Keratinocyte (primary cell): Measurements from ENCODE around the gene FOXS1. TPM values are rescaled to one million over a fixed set of nuclear protein-coding genes. Genes with fewer than 3 reads are reported as not detected.

Experiments used
- DNase-seq: peaks from one replicate; pipeline ENCODE4 v3.0.0-alpha.2; 2011; ENCODE audit warnings: low read depth, missing footprints, low spot score
- FAIRE-seq: peaks from 2 replicates; lab custom pipeline; 2011; peaks lifted over from hg19 to GRCh38; lab: Jason Lieb, UNC
- H2AFZ ChIP-seq: 2 replicates; pipeline ENCODE4 v1.6.0; 2012; ENCODE audit warnings: low read length, control low read depth, inconsistent platforms; ENCODE audit not compliant: control insufficient read depth
- H3K27ac ChIP-seq: 2 replicates; pipeline ENCODE4 v1.5.1; 2011; ENCODE audit warnings: low read length; ENCODE audit not compliant: control insufficient read depth, insufficient read depth
- H3K27me3 ChIP-seq: 3 replicates; pipeline ENCODE4 v1.6.0; 2011; ENCODE audit warnings: low read length; ENCODE audit not compliant: control insufficient read depth, insufficient read depth; ENCODE audit errors: extremely low read depth
- H3K36me3 ChIP-seq, 2 experiments: 2 replicates in 1 of 2; 3 replicates in 1 of 2; pipeline ENCODE4 v1.5.1; 2011; ENCODE audit warnings: low read length in 2 of 2, mild to moderate bottlenecking in 1 of 2; ENCODE audit not compliant: control insufficient read depth in 2 of 2, insufficient read depth in 2 of 2; ENCODE audit errors: extremely low read depth in 1 of 2
- H3K4me1 ChIP-seq: 3 replicates; pipeline ENCODE4 v1.5.1; 2011; ENCODE audit warnings: low read length; ENCODE audit not compliant: control insufficient read depth, insufficient read depth; ENCODE audit errors: extremely low read depth
- H3K4me2 ChIP-seq: 3 replicates; pipeline ENCODE4 v1.6.0; 2011; ENCODE audit warnings: low read depth, low read length; ENCODE audit not compliant: control insufficient read depth, insufficient read depth; ENCODE audit errors: extremely low read depth
- H3K4me3 ChIP-seq, 3 experiments: fragments of 200-600 bp in 1 of 3; sonication (generic) in 1 of 3; 2 replicates in 2 of 3; 3 replicates in 1 of 3; pipeline ENCODE4 v1.5.1; 2011 to 2016; ENCODE audit warnings: low read length in 3 of 3, mild to moderate bottlenecking in 3 of 3, control low read depth in 2 of 3, inconsistent platforms in 1 of 3, low read depth in 1 of 3, mixed read lengths in 1 of 3, mixed run types in 1 of 3, moderate library complexity in 1 of 3; ENCODE audit not compliant: control insufficient read depth in 2 of 3, insufficient read depth in 2 of 3; ENCODE audit errors: extremely low read depth in 1 of 3
- H3K79me2 ChIP-seq: 2 replicates; pipeline ENCODE4 v1.6.0; 2012; ENCODE audit warnings: low read length; ENCODE audit not compliant: control insufficient read depth, insufficient read depth
- H3K9ac ChIP-seq: 3 replicates; pipeline ENCODE4 v1.6.0; 2011; ENCODE audit warnings: low read length; ENCODE audit not compliant: control insufficient read depth, insufficient read depth; ENCODE audit errors: extremely low read depth
- H3K9me1 ChIP-seq: 3 replicates; pipeline ENCODE4 v1.6.0; 2011; ENCODE audit warnings: low read length; ENCODE audit not compliant: control insufficient read depth, insufficient read depth; ENCODE audit errors: extremely low read depth
- H3K9me3 ChIP-seq: 2 replicates; pipeline ENCODE4 v1.5.1; 2012; ENCODE audit warnings: low read depth, low read length; ENCODE audit not compliant: control insufficient read depth
- H4K20me1 ChIP-seq: 3 replicates; pipeline ENCODE4 v1.6.0; 2011; ENCODE audit warnings: low read length; ENCODE audit not compliant: control insufficient read depth, insufficient read depth; ENCODE audit errors: extremely low read depth
- CTCF ChIP-seq, 3 experiments: IDR thresholded peaks in 1 of 3; conservative IDR thresholded peaks in 1 of 3; optimal IDR thresholded peaks in 1 of 3; 2 replicates in 2 of 3; 3 replicates in 1 of 3; pipeline versions ENCODE3 to v1.5.1; 2011; ENCODE audit warnings: low read length in 3 of 3, mild to moderate bottlenecking in 3 of 3, moderate library complexity in 2 of 3, control low read depth in 1 of 3, inconsistent platforms in 1 of 3; ENCODE audit not compliant: insufficient read depth in 2 of 3; ENCODE audit errors: extremely low read depth in 1 of 3
- EZH2 ChIP-seq: IDR thresholded peaks from one replicate; pipeline ENCODE4 v1.6.1; 2012; ENCODE audit warnings: inconsistent platforms, mild to moderate bottlenecking, low read length, moderate library complexity
- dilution Hi-C: fragments of 300-500 bp; cut with MboI; formaldehyde crosslinking; loops from one replicate; pipeline ENCODE4 v1.7.0; 2020; ENCODE audit warnings: low sequenced_read_pairs; ENCODE audit not compliant: extremely low pct_ligation_motif_present
- polyA plus RNA-seq, 5 experiments: library from polyadenylated mRNA; depleted of rRNA in 3 of 5; stranded (reverse) in 3 of 5; stranded (forward) in 1 of 5; unstranded in 1 of 5; fragments of >200 nt; gene quantifications; 1 replicate in 1 of 5; 2 replicates in 3 of 5; 3 replicates in 1 of 5; pipeline versions ENCODE4 v1.2.1 to v1.2.3, GENCODE V29; 2011 to 2012; ENCODE audit warnings: missing spikeins in 2 of 5, low read depth in 1 of 5, low replicate concordance in 1 of 5

FOXS1 gene
- polyA plus RNA-seq, 1 donor (not counting 4 experiments of a cell fraction or from before 2014, with no cell fraction given) = not detected

- no peak for FAIRE-seq
- Histone ChIP-seq H3K9me1 (peaks cover 3% of the 10 kb centered on the region), H3K27me3 (peaks cover 47% of the 10 kb centered on the region), H2AFZ (no peak overlapping the region), H3K9ac (no peak overlapping the region), H4K20me1 (peaks cover 3% of the 10 kb centered on the region), H3K36me3 (no peaks in the 10 kb centered on the region), H3K9me3 (no peaks in the 10 kb centered on the region), H3K4me1 (peaks cover 4% of the 10 kb centered on the region), H3K4me3 (no peak overlapping the region), H3K4me2 (no peak overlapping the region), H3K79me2 (no peaks in the 10 kb centered on the region), H3K27ac (no peak overlapping the region)
- TF ChIP-seq EZH2 (no peak), CTCF (optimal IDR thresholded peaks at IDR 0.05 in 1 of 3, IDR thresholded peaks at IDR 0.05 in 1 of 3, conservative IDR thresholded peaks at IDR 0.05 in 1 of 3; ENCODE audit: extremely low read depth in 1 of 3, insufficient read depth in 2 of 3, low read length in 3 of 3) (no peak)
- dilution Hi-C loops = no loop called here
- DNase-seq = no peak
Measured at GRCh38 chr20:31840906-31841816, 4.2 kb downstream of the FOXS1 start.

- no peak overlapping the region for H3K27ac ChIP-seq
- H4K20me1 ChIP-seq = peaks cover 3% of the 10 kb centered on the region
- TF ChIP-seq EZH2 (no peak), CTCF (optimal IDR thresholded peaks at IDR 0.05 in 1 of 3, IDR thresholded peaks at IDR 0.05 in 1 of 3, conservative IDR thresholded peaks at IDR 0.05 in 1 of 3; ENCODE audit: extremely low read depth in 1 of 3, insufficient read depth in 2 of 3, low read length in 3 of 3) (no peak)
- H3K79me2 ChIP-seq = no peaks in the 10 kb centered on the region
- no peaks in the 10 kb centered on the region for H3K9me3 ChIP-seq
- no peak for DNase-seq
- H3K27me3 ChIP-seq = peaks cover 47% of the 10 kb centered on the region
- no peaks in the 10 kb centered on the region for H3K36me3 ChIP-seq
- no peak for FAIRE-seq
- peaks cover 9% of the 10 kb centered on the region for H3K4me1 ChIP-seq
- peaks cover 3% of the 10 kb centered on the region for H3K9me1 ChIP-seq
- H3K4me3 ChIP-seq = no peak overlapping the region
- H3K9ac ChIP-seq = no peak overlapping the region
- no peak overlapping the region for H3K4me2 ChIP-seq
- H2AFZ ChIP-seq = no peak overlapping the region
- dilution Hi-C loops = no loop called here
Measured at GRCh38 chr20:31839782-31840487, 5.5 kb downstream of the FOXS1 start.
